ENCODE results near the gene ADCY6.

- TF ChIP-seq CTCF (IDR thresholded peaks at IDR 0.05; ENCODE audit: insufficient read depth, low read length) = no peak
- TF ChIP-seq REST (IDR thresholded peaks at IDR 0.05; ENCODE audit: insufficient replicate concordance, low read depth) = no peak
Measured at GRCh38 chr12:48744251-48745008, 44.5 kb downstream of the ADCY6 start.

All from HL-60 (cell line).